ENCODE data around the gene TPGS1.

TPGS1 gene

GRCh38 chr19:558770-559439 is 51.6 kb downstream of the TPGS1 start:
- H3K4me3 ChIP-seq (ENCODE audit: low read length): no peak overlapping the region

GRCh38 chr19:560121-560520 is 52.8 kb downstream of the TPGS1 start:
- no peak overlapping the region for H3K4me3 ChIP-seq (ENCODE audit: low read length)
- TF ChIP-seq ZNF274 (IDR thresholded peaks at IDR 0.05; ENCODE audit: low read depth, low read length): no peak

More at GRCh38 chr19:558770-559439, 51.6 kb downstream of the TPGS1 start:
- no peak for TF ChIP-seq ZNF274 (IDR thresholded peaks at IDR 0.05; ENCODE audit: low read depth, low read length)

- H3K4me3 ChIP-seq (ENCODE audit: low read length): no peak overlapping the region
These were observed 59.1 kb downstream of the TPGS1 start for GRCh38 chr19:566403-566802.

GRCh38 chr19:566844-567243 is 59.5 kb downstream of the TPGS1 start:
- no peak for TF ChIP-seq ZNF274 (IDR thresholded peaks at IDR 0.05; ENCODE audit: low read depth, low read length)
- no peak overlapping the region for H3K4me3 ChIP-seq (ENCODE audit: low read length)

More at GRCh38 chr19:566403-566802, 59.1 kb downstream of the TPGS1 start:
- TF ChIP-seq ZNF274 (IDR thresholded peaks at IDR 0.05; ENCODE audit: low read depth, low read length): no peak

- no peak for TF ChIP-seq ZNF274 (IDR thresholded peaks at IDR 0.05; ENCODE audit: low read depth, low read length)
- no peak overlapping the region for H3K4me3 ChIP-seq (ENCODE audit: low read length)
These were observed 60.1 kb downstream of the TPGS1 start for GRCh38 chr19:567296-567900.
